ENCODE data around the gene BMS1.
A peak's percentile ranks its signal among the peaks of the same experiment; 100 is the strongest.
"Not testable (repeated sequence)": the region's sequence is repeated elsewhere in the genome, so short reads cannot be mapped to it uniquely, and the experiment has no call there.

BMS1 gene

GRCh38 chr10:42850931-42851330, 68.3 kb downstream of the BMS1 start:
- TF ChIP-seq, protein P1, sequence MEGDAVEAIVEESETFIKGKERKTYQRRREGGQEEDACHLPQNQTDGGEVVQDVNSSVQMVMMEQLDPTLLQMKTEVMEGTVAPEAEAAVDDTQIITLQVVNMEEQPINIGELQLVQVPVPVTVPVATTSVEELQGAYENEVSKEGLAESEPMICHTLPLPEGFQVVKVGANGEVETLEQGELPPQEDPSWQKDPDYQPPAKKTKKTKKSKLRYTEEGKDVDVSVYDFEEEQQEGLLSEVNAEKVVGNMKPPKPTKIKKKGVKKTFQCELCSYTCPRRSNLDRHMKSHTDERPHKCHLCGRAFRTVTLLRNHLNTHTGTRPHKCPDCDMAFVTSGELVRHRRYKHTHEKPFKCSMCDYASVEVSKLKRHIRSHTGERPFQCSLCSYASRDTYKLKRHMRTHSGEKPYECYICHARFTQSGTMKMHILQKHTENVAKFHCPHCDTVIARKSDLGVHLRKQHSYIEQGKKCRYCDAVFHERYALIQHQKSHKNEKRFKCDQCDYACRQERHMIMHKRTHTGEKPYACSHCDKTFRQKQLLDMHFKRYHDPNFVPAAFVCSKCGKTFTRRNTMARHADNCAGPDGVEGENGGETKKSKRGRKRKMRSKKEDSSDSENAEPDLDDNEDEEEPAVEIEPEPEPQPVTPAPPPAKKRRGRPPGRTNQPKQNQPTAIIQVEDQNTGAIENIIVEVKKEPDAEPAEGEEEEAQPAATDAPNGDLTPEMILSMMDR (IDR thresholded peaks at IDR 0.05): no peak
- Histone ChIP-seq H3K4me2 (ENCODE audit: low read length) (no peak overlapping the region), H3K9ac (no peak overlapping the region), H3K79me2 (no peaks in the 10 kb centered on the region), H3K36me3 (ENCODE audit: control insufficient read depth, insufficient read depth, low read length) (no peaks in the 10 kb centered on the region), H3K9me3 (ENCODE audit: control insufficient read depth, low read length) (no peaks in the 10 kb centered on the region), H3K4me3 (ENCODE audit: low read depth, low read length) (no peak overlapping the region), H3K27me3 (ENCODE audit: control insufficient read depth, insufficient read depth, low read length) (no peaks in the 10 kb centered on the region), H3K27ac (no peak overlapping the region), H2AFZ (no peak overlapping the region), H3K4me1 (no peaks in the 10 kb centered on the region)

GRCh38 chr10:42859256-42859655, 76.7 kb downstream of the BMS1 start:
- H3K9me3 ChIP-seq (ENCODE audit: control insufficient read depth, low read length): no peaks in the 10 kb centered on the region
- TF ChIP-seq, protein P1 (IDR thresholded peaks at IDR 0.05): no peak
- H3K9ac ChIP-seq: no peak overlapping the region
- no peak overlapping the region for H3K4me3 ChIP-seq (ENCODE audit: low read depth, low read length)
- no peaks in the 10 kb centered on the region for H3K36me3 ChIP-seq (ENCODE audit: control insufficient read depth, insufficient read depth, low read length)
- no peaks in the 10 kb centered on the region for H3K27me3 ChIP-seq (ENCODE audit: control insufficient read depth, insufficient read depth, low read length)
- H3K4me2 ChIP-seq (ENCODE audit: low read length): no peak overlapping the region
- no peaks in the 10 kb centered on the region for H3K79me2 ChIP-seq
- no peak overlapping the region for H2AFZ ChIP-seq
- H3K27ac ChIP-seq: no peak overlapping the region
- H3K4me1 ChIP-seq: no peaks in the 10 kb centered on the region

GRCh38 chr10:42860016-42860415, 77.4 kb downstream of the BMS1 start:
- not testable (repeated sequence) for H2AFZ ChIP-seq; H3K4me2 ChIP-seq (ENCODE audit: low read length); H3K27me3 ChIP-seq (ENCODE audit: control insufficient read depth, insufficient read depth, low read length); H3K4me1 ChIP-seq; H3K27ac ChIP-seq; H3K4me3 ChIP-seq (ENCODE audit: low read depth, low read length); H3K79me2 ChIP-seq; H3K36me3 ChIP-seq (ENCODE audit: control insufficient read depth, insufficient read depth, low read length); H3K9ac ChIP-seq; H3K9me3 ChIP-seq (ENCODE audit: control insufficient read depth, low read length)

DNA sequence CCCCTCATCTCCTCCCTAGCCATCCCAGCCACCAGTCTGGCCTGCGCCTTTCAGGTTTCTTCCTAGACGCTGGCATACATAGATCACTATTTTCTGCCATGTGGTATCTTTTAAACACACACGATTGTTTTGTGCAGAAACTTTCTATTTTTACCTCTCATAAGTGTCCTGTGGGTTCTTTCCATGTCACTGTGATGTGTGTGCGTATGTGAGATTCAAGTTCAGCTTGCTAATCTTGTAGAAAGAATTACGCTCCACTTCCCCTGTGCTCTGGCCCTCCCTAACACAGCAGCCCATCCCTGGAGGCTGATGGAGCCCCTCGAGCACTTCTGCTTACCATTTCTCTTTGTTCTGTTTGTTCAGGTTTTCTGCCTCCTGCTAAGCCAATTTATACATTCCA, 80.2 kb downstream of the BMS1 start:
- H3K4me2 ChIP-seq (ENCODE audit: low read length); H2AFZ ChIP-seq; H3K79me2 ChIP-seq; H3K4me1 ChIP-seq; H3K9me3 ChIP-seq (ENCODE audit: control insufficient read depth, low read length); H3K27ac ChIP-seq; H3K9ac ChIP-seq; H3K4me3 ChIP-seq (ENCODE audit: low read depth, low read length); H3K27me3 ChIP-seq (ENCODE audit: control insufficient read depth, insufficient read depth, low read length); H3K36me3 ChIP-seq (ENCODE audit: control insufficient read depth, insufficient read depth, low read length): not testable (repeated sequence)

DNA sequence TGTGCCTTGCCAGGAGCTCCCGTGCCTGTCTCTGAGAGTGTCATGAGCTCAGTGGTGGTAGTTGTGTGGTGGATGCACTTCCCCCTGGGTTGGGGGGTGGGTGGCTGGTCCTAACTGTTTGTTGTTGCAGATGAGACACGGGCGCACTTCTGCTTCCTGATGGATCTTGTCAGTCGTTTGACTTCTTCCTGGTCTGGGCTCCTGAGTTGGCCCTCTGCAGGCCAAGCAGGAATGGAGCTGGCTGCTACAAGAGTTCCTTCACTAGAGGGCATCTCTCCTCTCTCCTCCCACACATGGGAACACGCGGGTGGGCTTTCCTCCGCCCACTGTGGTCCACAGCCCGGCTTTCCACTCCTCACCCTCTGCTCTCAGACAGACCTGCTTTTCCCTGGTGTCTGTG, 82.0 kb downstream of the BMS1 start:
- Histone ChIP-seq H3K79me2 (no peaks in the 10 kb centered on the region), H3K27ac (no peak overlapping the region), H2AFZ (no peak overlapping the region), H3K9me3 (ENCODE audit: control insufficient read depth, low read length) (no peaks in the 10 kb centered on the region), H3K27me3 (ENCODE audit: control insufficient read depth, insufficient read depth, low read length) (no peaks in the 10 kb centered on the region), H3K4me2 (ENCODE audit: low read length) (no peak overlapping the region), H3K4me3 (ENCODE audit: low read depth, low read length) (no peak overlapping the region), H3K9ac (no peak overlapping the region), H3K36me3 (ENCODE audit: control insufficient read depth, insufficient read depth, low read length) (no peaks in the 10 kb centered on the region), H3K4me1 (no peaks in the 10 kb centered on the region)
- TF ChIP-seq, protein P1 (IDR thresholded peaks at IDR 0.05): no peak

DNA sequence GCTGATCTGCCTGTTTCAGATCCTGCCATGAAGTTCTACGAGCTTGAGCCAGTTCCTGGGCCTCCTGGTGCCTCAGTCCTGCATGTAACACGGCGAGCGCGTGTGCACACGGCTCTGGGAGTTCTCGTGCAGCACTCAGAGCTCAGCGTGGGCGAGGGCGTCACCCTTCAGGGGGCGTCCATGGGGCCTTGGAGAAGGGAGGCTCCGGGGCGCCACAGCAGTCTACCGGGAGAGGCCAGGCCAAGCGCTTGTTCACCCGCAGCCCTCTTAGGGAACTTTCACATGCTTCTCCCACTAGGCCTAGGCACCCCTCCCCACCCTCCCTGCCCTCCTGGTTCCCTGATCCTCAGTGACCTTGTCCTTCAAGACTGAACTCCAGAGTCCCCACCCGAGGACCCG, 83.1 kb downstream of the BMS1 start:
- Histone ChIP-seq H3K4me1 (no peaks in the 10 kb centered on the region), H3K27me3 (ENCODE audit: control insufficient read depth, insufficient read depth, low read length) (no peaks in the 10 kb centered on the region), H3K4me3 (ENCODE audit: low read depth, low read length) (no peak overlapping the region)

More for the DNA sequence above, 83.1 kb downstream of the BMS1 start:
- Histone ChIP-seq H3K79me2 (no peaks in the 10 kb centered on the region), H3K9ac (no peak overlapping the region), H3K9me3 (ENCODE audit: control insufficient read depth, low read length) (no peaks in the 10 kb centered on the region), H2AFZ (peak overlapping the region; percentile 68), H3K36me3 (ENCODE audit: control insufficient read depth, insufficient read depth, low read length) (no peaks in the 10 kb centered on the region), H3K27ac (no peak overlapping the region), H3K4me2 (ENCODE audit: low read length) (no peak overlapping the region)
- TF ChIP-seq, protein P1 (IDR thresholded peaks at IDR 0.05): no peak

Data from parathyroid adenoma (tissue), 2 donors.